Pulmonary artery endothelial cell (primary cell): ENCODE data around the gene HLA-F. TPM values are rescaled to one million over a fixed set of nuclear protein-coding genes. Genes with fewer than 3 reads are reported as not detected.

Experiments
- DNase-seq: peaks from one replicate; pipeline ENCODE4 v3.0.0-alpha.2; 2011; ENCODE audit warnings: low read depth, low spot score
- total RNA-seq: library from RNA; depleted of rRNA; stranded (reverse); fragments of >200 nt; gene quantifications from 2 replicates; pipeline ENCODE4 v1.2.3, GENCODE V29; 2014

Gene HLA-F
- total RNA-seq, 1 donor from 2014 or later, result 19.9 TPM

GRCh38 chr6:29723666-29724588 is 693 bp downstream of the HLA-F start:
- DNase-seq, result no peak

GRCh38 chr6:29724937-29725869 is 2.0 kb downstream of the HLA-F start:
- no peak for DNase-seq

DNA sequence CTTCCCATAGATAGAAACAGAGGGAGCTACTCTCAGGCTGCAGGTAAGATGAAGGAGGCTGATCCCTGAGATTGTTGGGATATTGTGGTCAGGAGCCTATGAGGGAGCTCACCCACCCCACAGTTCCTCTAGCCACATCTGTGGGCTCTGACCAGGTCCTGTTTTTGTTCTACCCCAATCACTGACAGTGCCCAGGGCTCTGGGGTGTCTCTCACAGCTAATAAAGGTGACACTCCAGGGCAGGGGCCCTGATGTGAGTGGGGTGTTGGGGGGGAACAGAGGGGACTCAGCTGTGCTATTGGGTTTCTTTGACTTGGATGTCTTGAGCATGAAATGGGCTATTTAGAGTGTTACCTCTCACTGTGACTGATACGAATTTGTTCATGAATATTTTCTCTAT is 2.8 kb downstream of the HLA-F start:
- no peak for DNase-seq

DNA sequence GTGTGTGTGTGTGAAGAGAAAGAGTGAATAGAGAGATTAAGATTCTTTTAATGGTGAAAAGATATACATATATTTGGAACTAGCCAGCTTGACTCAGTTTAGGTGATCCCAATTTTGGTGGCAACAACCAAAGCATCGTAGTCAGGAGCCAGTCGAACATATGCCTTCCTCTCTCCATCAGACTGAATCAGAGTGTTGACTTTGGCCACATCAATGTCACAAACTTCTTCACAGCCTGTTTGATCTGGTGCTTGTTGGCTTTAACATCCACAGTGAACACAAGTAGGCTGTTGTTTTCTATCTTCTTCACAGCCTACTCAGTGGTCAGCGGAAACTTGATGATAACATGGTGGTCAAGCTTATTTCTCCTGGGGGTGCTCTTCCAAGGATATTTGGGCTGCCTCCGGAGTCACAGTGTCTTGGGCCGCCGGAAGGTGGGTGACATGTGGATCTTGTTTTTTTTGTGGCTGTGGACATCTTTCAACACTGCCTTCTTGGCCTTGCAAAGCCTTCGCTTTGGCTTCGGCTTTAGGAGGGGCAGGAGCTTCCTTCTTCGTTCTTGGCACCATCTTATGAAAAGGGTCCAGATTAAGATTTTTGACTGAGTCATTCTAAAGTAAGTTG is 3.4 kb downstream of the HLA-F start:
- no peak for DNase-seq

- DNase-seq, result no peak
These were observed 4.4 kb downstream of the HLA-F start for GRCh38 chr6:29727637-29728036.

- DNase-seq, result no peak
These were observed 5.1 kb downstream of the HLA-F start for GRCh38 chr6:29728173-29728874.

GRCh38 chr6:29728875-29729270 is 5.6 kb downstream of the HLA-F start:
- DNase-seq, result no peak

DNA sequence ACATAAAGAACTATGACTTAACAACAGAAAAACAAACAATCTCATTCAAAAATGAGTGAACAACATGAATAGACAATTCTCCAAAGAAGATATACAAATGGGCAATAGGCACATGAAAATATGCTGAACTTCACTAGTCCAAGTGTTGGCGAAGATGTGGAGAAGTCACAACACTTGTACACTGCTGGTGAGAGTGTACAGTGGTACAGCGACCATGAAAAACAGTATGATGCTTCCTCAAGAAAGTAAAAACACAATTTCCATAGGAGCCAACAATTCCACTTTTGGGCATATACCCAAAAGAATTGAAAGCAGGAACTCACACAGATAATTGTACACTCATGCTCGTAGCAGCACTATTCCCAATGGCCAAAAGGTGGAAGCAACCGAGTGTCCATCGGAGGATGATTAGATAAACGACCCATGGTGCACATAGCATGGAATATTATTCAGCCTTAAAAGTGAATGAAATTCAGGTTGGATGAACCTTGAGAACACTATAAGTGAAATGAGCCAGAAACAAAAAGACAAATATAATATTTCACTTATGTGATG is 6.6 kb downstream of the HLA-F start:
- DNase-seq, result no peak

DNA sequence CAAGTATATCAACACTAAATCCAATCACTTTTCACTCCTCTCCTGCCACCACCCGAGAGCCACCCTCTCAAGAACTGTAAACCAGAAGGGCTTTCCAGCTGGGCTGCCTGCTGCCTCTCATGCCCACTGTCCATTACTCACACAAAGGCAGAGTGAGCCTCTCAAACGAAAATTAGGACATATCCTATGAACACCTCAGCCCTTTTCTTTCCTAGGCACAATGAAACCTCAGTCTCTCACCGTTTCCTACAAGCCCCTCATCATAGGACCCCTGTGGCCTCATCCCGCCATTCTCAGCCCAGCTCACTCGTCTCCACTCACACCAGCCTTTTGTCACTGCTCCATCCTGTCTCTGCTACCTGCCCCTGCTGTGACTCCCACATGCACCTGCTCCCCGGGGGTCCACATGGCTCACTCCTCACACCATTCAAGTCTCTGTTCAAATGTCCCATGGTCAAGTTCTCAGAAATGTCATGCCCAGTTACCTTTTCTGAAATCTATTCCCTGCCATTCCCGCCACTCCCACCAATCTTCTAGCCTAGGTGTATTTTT is 7.4 kb downstream of the HLA-F start:
- DNase-seq, result no peak

DNA sequence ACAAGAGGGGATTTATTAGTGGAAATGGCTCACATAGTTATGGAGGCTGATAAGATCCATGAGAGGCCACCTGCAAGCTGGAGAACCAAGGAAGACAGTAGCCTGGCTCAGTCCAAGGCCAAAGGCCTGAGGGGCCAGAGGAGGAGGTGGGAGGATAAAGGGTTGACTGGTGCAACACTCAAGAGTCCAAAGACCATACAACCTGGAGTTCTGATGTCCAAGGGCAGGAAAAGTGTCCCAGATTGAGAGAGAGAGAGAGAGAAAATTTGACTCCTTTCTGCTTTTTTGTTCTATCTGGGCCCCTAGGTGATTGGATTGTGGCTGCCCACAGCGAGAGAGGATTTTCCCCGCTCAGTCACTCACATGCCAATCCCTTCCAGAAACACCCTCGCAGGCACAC is 8.0 kb downstream of the HLA-F start:
- DNase-seq, result no peak

DNA sequence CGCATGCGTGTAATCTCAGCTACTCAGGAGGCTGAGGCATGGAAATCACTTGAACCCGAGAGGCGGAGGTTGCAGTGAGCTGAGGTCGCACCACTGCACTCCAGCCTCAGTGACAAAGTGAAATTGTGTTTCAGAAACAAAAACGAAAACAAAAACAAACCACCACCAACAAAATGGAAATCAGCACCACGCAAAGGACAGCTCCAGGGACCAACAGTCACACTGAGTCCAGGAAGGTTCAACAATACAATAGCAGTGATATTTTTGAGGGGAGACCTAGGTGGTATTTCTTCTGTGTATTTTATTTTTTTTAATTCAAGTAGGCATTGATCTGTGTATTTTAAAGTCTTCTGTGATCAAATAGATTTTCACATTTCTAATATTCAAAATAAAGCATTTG is 9.8 kb downstream of the HLA-F start:
- DNase-seq, result no peak

DNA sequence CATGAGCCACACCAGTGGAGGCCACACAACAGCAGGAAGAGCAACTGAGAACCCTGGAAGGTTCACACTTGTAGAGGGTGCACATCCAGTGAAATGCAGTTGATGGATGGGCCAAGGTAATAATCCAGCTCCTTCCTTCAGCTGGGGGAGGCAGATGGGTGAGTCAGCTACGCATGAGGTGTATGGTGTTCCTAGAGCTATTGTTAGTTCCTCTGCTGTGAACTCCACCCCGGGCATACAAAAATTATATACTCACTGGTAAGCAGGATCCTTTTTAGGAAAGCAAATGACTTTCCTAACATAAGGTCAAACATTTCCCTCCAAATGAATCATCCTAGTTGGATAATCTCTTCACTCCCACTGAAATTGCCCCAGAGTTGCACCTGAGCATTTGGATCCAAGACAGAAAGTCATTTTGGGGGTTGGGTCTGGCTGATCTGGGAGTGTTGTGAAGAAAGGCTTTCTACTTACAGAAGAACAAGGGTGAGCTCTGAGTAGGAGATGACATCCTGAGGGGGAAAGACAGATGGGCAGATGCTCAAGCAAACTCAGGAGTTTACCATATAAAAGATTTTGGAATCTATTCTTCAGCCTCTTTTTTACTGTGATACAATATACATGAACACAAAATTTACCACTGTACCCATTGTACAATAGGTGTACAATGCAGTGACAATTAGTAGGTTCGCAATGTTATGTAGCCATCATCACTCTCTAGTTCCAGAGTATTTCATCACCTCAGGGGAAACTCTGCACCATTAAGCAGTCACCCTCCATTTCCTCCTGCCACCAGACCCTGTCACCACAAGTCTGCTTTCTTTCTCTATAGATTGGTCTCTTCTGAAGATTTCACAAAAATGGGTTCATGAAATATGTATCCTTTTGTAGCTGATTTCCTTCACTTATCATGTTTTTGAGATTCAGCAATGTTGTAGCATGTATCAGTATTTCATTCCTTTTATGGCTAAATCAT is 11.1 kb downstream of the HLA-F start:
- no peak for DNase-seq

DNA sequence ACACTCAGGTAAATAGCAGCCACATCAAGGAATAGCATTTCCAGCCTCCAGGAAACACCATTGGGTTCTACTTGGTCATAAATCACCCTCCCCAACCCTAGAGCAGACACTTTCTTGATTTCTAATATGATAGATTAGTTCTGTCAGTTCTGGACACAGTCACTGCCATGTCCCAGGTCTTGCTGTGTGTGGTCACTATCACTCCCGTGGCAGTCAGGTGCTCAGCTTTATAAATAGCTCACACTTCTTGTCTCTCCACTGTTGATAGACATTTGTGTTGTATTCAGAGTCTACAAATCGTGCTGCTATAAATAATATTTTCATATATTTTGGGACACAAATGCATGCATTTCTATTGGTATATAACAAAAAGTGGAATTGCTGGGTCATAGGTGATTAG is 13.3 kb downstream of the HLA-F start:
- DNase-seq, result no peak

DNA sequence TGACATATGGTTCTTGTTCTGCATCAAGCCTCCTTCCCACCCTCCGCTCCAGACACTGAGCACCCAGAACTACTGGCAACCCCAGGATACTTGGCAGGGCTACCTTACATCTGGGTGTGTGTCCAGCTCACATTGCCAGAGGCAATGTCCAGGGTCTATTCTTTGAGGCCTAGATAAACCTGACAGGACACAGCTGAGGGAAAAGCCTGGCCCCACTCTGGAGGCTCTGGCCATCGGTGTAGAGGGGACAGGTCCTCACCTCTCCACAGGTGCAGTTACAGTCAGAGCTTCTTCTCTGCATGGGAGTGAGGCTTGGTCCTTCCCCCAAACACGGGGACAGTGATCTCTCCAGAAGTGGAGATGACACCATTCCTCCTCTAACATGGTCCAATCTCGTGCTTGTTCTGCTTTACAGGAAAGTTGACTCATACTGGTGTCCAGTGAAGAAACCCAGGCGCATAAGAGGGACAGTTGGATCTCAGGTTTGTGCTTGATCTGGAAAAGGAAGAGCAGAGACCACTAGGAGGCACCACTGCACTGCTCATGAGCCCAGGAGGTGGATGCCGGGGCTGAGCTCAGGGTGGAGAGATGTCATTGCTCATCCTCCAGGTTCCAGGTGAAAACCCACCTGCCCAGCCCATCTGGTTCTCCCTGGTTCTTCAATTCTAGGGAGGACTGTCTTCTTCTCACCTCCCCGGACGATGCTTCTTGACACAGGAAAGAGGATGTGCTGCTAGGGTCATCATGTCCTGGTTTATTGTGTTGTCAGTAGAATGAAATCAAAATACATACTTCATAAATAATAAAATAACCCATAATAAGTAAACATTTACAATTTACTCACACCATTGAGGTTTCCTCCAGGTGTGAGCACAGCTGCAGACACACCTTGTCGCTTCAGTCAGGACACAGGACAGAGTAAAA is 14.7 kb downstream of the HLA-F start:
- DNase-seq, result peak; percentile 27

DNA sequence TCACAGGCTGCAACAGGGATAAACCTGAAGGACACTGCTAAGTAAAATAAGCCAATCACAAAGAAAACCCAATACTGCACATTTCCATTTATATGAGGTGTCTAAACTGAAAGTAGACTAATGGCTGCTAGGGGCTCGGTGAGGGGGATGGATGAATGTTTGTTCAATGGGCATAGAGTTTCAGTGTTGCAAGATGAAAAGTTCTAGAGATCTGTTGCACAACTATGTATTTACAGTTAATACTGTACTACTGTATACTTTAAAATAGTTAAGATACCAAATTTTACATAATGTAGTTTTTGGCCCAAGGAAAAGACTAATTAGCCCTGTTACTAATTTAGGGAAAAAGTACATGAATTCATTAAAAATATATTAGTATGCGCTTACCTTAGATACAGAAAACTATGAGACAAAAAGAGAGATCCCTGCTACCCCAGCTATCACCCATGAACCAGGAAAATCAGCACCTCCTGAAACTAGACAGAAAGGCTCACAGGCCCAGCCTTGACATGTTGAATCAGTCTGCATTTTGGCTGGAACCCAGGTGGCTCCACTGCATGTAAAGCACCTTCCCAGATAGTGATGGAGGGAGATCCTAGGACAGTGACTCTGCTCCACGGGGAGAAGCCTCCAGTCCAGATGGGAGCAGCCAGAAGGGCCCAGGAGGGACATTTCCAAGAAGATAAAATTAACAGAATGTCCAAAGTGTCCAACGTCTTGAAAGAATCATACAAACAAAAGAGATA is 16.1 kb downstream of the HLA-F start:
- DNase-seq, result no peak

GRCh38 chr6:29739882-29740261 is 16.6 kb downstream of the HLA-F start:
- no peak for DNase-seq

GRCh38 chr6:29741592-29741991 is 18.4 kb downstream of the HLA-F start:
- DNase-seq, result no peak

DNA sequence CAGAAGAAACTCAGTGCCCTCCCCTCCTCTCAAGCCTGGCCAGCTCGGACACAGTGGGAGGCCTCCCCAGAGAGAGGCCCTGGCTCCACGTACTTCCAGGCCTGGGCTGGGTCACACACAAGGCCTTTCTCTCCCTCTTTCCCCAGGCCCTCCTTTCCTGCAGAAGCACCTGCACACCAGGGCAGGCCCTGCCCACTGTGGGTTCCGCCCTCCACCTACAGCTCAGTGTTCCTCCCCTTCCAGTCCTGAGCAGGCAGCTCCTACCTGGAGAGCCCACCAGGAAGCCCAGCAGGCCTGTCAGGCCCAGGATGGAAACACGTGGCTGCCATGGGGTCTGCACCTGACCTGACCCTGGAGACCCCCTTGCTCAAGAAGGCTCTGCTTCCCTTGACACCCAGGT is 18.9 kb downstream of the HLA-F start:
- no peak for DNase-seq
